Activated B cell treated with CpG ODN at 0.5 μM for 24 hours (primary cell): ENCODE data around the gene CTRL. TPM values are rescaled to one million over a fixed set of nuclear protein-coding genes. Genes with fewer than 3 reads are reported as not detected.

Source experiments
- ATAC-seq: fragments of 200-7000 bp; cut with Tn5 transposase; one replicate; pipeline ENCODE4 v1.10.0; 2021; ENCODE audit warnings: low read depth, mild to moderate bottlenecking, moderate library complexity
- CTCF ChIA-PET: fragments of 350-600 bp; sonication (Branson Sonifier 250); formaldehyde crosslinking; loops from one replicate; lab custom pipeline; 2021; ENCODE audit warnings: antibody characterized with exemption; lab: Charles Lee
- POLR2A ChIA-PET: fragments of 350-600 bp; sonication (Branson Sonifier 250); formaldehyde crosslinking; loops from one replicate; lab custom pipeline; 2021; ENCODE audit warnings: antibody characterized with exemption; lab: Charles Lee
- DNase-seq: peaks from one replicate; pipeline ENCODE4 v3.0.0; 2022
- H3K27ac Mint-ChIP-seq: one replicate; pipeline ENCODE4 v1.8.0; 2020; ENCODE audit warnings: mixed read lengths
- H3K27me3 Mint-ChIP-seq: one replicate; pipeline ENCODE4 v1.8.0; 2021; ENCODE audit warnings: mixed read lengths
- H3K36me3 Mint-ChIP-seq: one replicate; pipeline ENCODE4 v1.8.0; 2021; ENCODE audit warnings: low read depth, mixed read lengths
- H3K4me1 Mint-ChIP-seq: one replicate; pipeline ENCODE4 v1.8.0; 2021; ENCODE audit warnings: mixed read lengths
- H3K4me3 Mint-ChIP-seq: one replicate; pipeline ENCODE4 v1.8.0; 2020; ENCODE audit warnings: mild to moderate bottlenecking, mixed read lengths
- H3K9me3 Mint-ChIP-seq: one replicate; pipeline ENCODE4 v1.8.0; 2020; ENCODE audit warnings: mixed read lengths
- intact Hi-C: fragments of 100-400 bp; cut with micrococcal nuclease; formaldehyde crosslinking; loops from one replicate; pipeline ENCODE4 v1.15.1; 2024
- total RNA-seq: library from RNA; stranded (reverse); gene quantifications from 2 replicates; pipeline ENCODE4 v1.2.3, GENCODE V29; 2022
- TF ChIP-seq, protein P1 (sequence below): fragments of 200-600 bp; IDR thresholded peaks from one replicate; pipeline ENCODE4 v1.8.0; 2022; ENCODE audit warnings: antibody characterized with exemption, mild to moderate bottlenecking

CTRL gene
- total RNA-seq, 1 donor from 2014 or later, result 6.2 TPM

DNA sequence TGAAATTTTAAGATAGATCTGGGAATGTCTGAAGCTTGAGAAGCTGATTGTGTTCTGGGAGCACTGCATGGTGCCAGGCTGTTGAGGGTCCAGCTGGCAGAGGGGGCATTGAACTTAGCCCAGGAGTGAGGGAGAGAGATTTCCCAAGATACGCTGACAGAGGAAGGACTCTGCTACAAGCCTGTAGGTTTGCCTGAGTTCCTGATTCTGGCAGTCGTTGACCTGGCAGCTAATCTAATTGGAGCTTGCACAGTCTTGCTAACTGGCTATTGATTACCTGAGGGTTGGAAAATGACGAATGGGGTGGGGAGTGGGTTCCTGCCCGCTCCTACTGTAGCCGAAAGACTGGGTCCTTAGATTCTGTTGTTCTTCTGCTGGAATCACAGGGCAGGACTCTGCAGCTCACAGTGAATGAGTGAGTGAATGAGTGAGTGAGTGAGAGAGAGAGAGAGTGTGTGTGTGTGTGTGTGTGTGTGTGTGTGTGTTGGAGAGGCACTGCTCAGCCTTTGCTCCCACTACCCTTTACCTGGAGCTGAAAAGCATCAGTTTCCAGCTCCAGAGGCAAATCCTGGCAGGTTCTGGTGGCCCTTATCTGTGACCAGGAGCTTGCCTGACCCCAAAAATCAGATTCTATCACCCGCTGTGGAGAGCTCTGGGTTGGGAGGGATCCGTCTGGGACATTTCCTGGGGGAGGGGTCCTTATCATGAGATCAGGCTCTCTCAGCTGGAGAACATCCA lies 16.7 kb downstream of the CTRL start:
- Mint-ChIP-seq H3K27me3 (no peaks in the 10 kb centered on the region), H3K27ac (no peak overlapping the region), H3K9me3 (no peaks in the 10 kb centered on the region), H3K36me3 (peaks cover 44% of the 10 kb centered on the region), H3K4me1 (peaks cover 6% of the 10 kb centered on the region), H3K4me3 (no peak overlapping the region)
- no peak for ATAC-seq
- intact Hi-C loops, result no loop called here
- TF ChIP-seq, protein P1, sequence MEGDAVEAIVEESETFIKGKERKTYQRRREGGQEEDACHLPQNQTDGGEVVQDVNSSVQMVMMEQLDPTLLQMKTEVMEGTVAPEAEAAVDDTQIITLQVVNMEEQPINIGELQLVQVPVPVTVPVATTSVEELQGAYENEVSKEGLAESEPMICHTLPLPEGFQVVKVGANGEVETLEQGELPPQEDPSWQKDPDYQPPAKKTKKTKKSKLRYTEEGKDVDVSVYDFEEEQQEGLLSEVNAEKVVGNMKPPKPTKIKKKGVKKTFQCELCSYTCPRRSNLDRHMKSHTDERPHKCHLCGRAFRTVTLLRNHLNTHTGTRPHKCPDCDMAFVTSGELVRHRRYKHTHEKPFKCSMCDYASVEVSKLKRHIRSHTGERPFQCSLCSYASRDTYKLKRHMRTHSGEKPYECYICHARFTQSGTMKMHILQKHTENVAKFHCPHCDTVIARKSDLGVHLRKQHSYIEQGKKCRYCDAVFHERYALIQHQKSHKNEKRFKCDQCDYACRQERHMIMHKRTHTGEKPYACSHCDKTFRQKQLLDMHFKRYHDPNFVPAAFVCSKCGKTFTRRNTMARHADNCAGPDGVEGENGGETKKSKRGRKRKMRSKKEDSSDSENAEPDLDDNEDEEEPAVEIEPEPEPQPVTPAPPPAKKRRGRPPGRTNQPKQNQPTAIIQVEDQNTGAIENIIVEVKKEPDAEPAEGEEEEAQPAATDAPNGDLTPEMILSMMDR, result no peak
- POLR2A ChIA-PET, result interaction anchor here (0.5 to 0.7 kb wide), 3 partner anchors 20 to 120 kb away, joined by 5 to 9 read pairs (median 5); no protein-coding TSS in a partner anchor
- no peak for DNase-seq
- CTCF ChIA-PET, result interaction anchor here (1.0 to 1.6 kb wide), 2 partner anchors 10 to 31 kb away, joined by 3 to 5 read pairs; no protein-coding TSS in a partner anchor

DNA sequence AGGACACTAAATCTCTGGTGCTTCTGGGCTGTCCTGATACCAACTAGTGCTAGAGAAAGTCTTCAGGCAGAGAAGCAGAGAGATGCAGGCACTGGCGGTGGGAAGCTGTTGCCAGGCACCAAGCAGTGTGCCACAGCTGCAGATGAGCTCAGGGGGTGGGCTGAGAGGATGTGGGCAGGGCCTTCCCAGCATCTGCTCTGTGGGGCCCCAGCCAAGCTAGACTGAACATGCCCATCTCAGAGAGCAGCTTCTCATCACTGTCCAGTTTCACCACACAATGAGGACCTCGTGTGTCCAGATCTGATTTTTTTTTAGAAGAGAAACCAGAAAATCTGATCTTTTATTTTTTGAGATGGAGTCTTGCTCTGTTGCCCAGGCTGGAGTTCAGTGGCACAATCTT lies 21.5 kb downstream of the CTRL start:
- CTCF ChIA-PET, result interaction anchor here (1.1 to 1.6 kb wide), 2 partner anchors 26 kb away, joined by 3 read pairs; partner anchors contain the start of gene NRN1L
- Mint-ChIP-seq H3K4me3 (no peak overlapping the region), H3K9me3 (no peaks in the 10 kb centered on the region), H3K4me1 (peaks cover 5% of the 10 kb centered on the region), H3K27me3 (no peaks in the 10 kb centered on the region), H3K27ac (no peak overlapping the region), H3K36me3 (peaks cover 38% of the 10 kb centered on the region)
- POLR2A ChIA-PET, result no interaction called here
- DNase-seq (no peak), ATAC-seq (peak; percentile 47)
- intact Hi-C loops, result no loop called here
- TF ChIP-seq, protein P1, result no peak

GRCh38 chr16:67909056-67909742 lies 22.5 kb downstream of the CTRL start:
- H3K27me3 Mint-ChIP-seq, result no peaks in the 10 kb centered on the region
- TF ChIP-seq, protein P1, result no peak
- H3K4me1 Mint-ChIP-seq, result peaks cover 5% of the 10 kb centered on the region
- CTCF ChIA-PET, result interaction anchor here (1.6 to 1.7 kb wide), 2 partner anchors 25 to 92 kb away, joined by 3 to 4 read pairs; no protein-coding TSS in a partner anchor
- DNase-seq, result no peak
- H3K36me3 Mint-ChIP-seq, result peaks cover 36% of the 10 kb centered on the region
- ATAC-seq, result no peak
- intact Hi-C loops, result no loop called here
- H3K9me3 Mint-ChIP-seq, result no peaks in the 10 kb centered on the region
- POLR2A ChIA-PET, result no interaction called here
- no peak overlapping the region for H3K27ac Mint-ChIP-seq
- no peak overlapping the region for H3K4me3 Mint-ChIP-seq

DNA sequence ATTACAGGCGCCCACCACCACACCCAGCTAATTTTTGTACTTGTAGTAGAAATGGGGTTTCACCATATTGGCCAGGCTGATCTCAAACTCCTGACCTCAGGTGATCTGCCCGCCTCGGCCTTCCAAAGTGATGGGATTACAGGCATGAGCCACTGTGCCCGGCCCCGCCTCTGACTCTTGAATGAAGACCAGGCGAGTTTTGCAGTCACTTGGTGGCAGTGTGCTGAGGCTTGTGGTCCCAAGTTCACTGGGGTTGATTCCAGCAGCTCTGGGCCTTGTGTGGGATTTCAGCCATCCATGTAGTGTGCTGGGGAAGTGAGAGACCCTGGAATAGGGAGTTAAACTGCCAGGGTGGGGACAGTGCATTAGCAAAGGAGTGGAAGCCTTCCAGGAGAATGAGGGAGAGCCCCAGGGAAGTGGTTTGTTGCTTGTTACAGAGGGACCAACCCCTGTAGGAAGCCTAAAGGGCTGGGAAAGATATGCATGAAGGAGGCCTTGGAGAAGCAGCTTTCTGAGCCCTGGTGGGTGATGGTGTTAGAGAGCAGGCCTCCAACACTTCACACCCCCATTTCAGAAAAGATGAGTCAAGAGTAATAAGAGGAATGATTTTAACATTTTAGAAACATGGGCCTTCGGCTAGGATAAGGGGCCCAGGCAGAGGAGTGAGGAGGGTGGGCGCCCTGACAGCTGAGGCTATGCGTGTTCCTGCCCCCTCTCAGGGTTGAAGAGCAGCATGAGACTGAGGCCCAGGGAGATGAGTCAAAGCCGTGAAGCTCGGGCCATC lies 24.1 kb downstream of the CTRL start:
- H3K9me3 Mint-ChIP-seq, result no peaks in the 10 kb centered on the region
- no peak overlapping the region for H3K4me3 Mint-ChIP-seq
- H3K27me3 Mint-ChIP-seq, result no peaks in the 10 kb centered on the region
- TF ChIP-seq, protein P1, result no peak
- intact Hi-C loops, result no loop called here
- peaks cover 5% of the 10 kb centered on the region for H3K4me1 Mint-ChIP-seq
- ChIA-PET CTCF (interaction anchor here (1.2 to 1.7 kb wide), 2 partner anchors 20 to 91 kb away, joined by 3 to 4 read pairs; no protein-coding TSS in a partner anchor), POLR2A (interaction anchor here (0.6 kb wide), 1 partner anchor 136 kb away, joined by 10 read pairs; no protein-coding TSS in a partner anchor)
- ATAC-seq (no peak), DNase-seq (no peak)
- no peak overlapping the region for H3K27ac Mint-ChIP-seq
- peaks cover 44% of the 10 kb centered on the region for H3K36me3 Mint-ChIP-seq
